ENCODE data around the gene ZNF195.

DNA sequence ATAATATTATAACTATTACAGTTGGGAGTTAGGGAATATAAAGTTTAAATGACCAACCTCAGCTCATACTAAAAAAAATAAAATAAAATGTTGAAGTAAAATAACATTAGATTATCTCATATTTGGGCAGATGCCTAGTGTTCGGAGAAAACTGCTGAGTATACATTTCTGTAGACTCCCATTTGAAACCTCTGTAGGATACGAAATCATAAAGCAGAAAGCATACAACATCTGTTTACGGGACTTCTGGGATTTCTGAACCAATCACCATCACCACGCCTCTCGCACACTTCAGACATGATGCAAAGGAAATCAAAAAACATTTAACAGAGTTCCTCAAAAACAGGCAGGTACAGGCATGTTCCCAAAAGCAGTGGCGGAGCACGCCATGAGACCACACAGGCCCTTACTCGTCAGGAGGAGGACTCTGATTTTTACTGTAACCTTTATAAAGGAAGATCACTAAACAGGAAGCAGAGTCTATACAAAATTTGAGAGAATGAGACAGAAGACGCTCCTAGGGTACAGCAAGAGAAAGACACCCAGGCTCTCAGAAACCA, 8.6 kb downstream of the ZNF195 start:
- TF ChIP-seq, protein P1, sequence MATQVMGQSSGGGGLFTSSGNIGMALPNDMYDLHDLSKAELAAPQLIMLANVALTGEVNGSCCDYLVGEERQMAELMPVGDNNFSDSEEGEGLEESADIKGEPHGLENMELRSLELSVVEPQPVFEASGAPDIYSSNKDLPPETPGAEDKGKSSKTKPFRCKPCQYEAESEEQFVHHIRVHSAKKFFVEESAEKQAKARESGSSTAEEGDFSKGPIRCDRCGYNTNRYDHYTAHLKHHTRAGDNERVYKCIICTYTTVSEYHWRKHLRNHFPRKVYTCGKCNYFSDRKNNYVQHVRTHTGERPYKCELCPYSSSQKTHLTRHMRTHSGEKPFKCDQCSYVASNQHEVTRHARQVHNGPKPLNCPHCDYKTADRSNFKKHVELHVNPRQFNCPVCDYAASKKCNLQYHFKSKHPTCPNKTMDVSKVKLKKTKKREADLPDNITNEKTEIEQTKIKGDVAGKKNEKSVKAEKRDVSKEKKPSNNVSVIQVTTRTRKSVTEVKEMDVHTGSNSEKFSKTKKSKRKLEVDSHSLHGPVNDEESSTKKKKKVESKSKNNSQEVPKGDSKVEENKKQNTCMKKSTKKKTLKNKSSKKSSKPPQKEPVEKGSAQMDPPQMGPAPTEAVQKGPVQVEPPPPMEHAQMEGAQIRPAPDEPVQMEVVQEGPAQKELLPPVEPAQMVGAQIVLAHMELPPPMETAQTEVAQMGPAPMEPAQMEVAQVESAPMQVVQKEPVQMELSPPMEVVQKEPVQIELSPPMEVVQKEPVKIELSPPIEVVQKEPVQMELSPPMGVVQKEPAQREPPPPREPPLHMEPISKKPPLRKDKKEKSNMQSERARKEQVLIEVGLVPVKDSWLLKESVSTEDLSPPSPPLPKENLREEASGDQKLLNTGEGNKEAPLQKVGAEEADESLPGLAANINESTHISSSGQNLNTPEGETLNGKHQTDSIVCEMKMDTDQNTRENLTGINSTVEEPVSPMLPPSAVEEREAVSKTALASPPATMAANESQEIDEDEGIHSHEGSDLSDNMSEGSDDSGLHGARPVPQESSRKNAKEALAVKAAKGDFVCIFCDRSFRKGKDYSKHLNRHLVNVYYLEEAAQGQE (IDR thresholded peaks at IDR 0.05; ENCODE audit: insufficient read depth in 1 of 2, low read depth in 2 of 2, low read length in 2 of 2), result no peak
- TF ChIP-seq SIN3A (IDR thresholded peaks at IDR 0.05; ENCODE audit: borderline replicate concordance, insufficient read depth, low read length) (no peak), POLR2AphosphoS5 (IDR thresholded peaks at IDR 0.05; ENCODE audit: low read depth, low read length) (no peak), FOXP2 (optimal IDR thresholded peaks at IDR 0.05; ENCODE audit: borderline replicate concordance, extremely low read depth, extremely low read length, insufficient read depth) (no peak), TAF1 (IDR thresholded peaks at IDR 0.05; ENCODE audit: borderline replicate concordance, insufficient read depth, low read length) (no peak)
